GM12878 (cell line): ENCODE results near the gene LRRC45.

ENCODE experiments used
- HDAC2 ChIP-seq: fragments of 200-600 bp; sonication (generic); IDR thresholded peaks from 2 replicates; pipeline ENCODE4 v1.6.1; 2017
- NFYA ChIP-seq: IDR thresholded peaks from 2 replicates; pipeline ENCODE4 v1.6.1; 2011; ENCODE audit warnings: low read depth, mild to moderate bottlenecking, low read length, improper control_type of control experiment, borderline replicate concordance
- NRF1 ChIP-seq: conservative IDR thresholded peaks from 2 replicates; pipeline ENCODE4 v1.6.1; 2011; ENCODE audit warnings: mild to moderate bottlenecking, low read depth, low read length, improper control_type of control experiment
- PML ChIP-seq: IDR thresholded peaks from 2 replicates; pipeline ENCODE4 v1.6.1; 2012; ENCODE audit warnings: low read length, inconsistent platforms
- RCOR1 ChIP-seq: conservative IDR thresholded peaks from 2 replicates; pipeline ENCODE4 v1.6.1; 2012; ENCODE audit warnings: low read depth, low read length, improper control_type of control experiment
- TAF1 ChIP-seq: IDR thresholded peaks from 2 replicates; pipeline ENCODE4 v1.6.1; 2011; ENCODE audit warnings: mild to moderate bottlenecking, low read depth, low read length, borderline replicate concordance
- ZBED1 ChIP-seq: IDR thresholded peaks from 2 replicates; pipeline ENCODE4 v1.6.1; 2016; ENCODE audit warnings: borderline replicate concordance

- TF ChIP-seq HDAC2 (no peak), NRF1 (no peak), PML (no peak), RCOR1 (no peak), TAF1 (no peak), NFYA (no peak), ZBED1 (no peak)
Observed at GRCh38 chr17:82016061-82016874, 6.8 kb upstream of the LRRC45 start.
